Activated CD4-positive, alpha-beta memory T cell treated with anti-CD3 and anti-CD28 coated beads for 36 hours (primary cell): ENCODE results near the gene STARD7. TPM values are rescaled to one million over a fixed set of nuclear protein-coding genes. Genes with fewer than 3 reads are reported as not detected.
"Not testable (repeated sequence)": the region's sequence is repeated elsewhere in the genome, so short reads cannot be mapped to it uniquely, and the experiment has no call there.

Experiments used
- CTCF ChIA-PET: fragments of 350-600 bp; sonication (Branson Sonifier 250); formaldehyde crosslinking; loops from one replicate; lab custom pipeline; 2021; ENCODE audit warnings: antibody characterized with exemption, inconsistent platforms; lab: Charles Lee
- POLR2A ChIA-PET: fragments of 350-600 bp; sonication (Branson Sonifier 250); formaldehyde crosslinking; loops from one replicate; lab custom pipeline; 2021; ENCODE audit warnings: antibody characterized with exemption; lab: Charles Lee
- DNase-seq: peaks from one replicate; pipeline ENCODE4 v3.0.0-alpha.2; 2020
- H3K27ac Mint-ChIP-seq: one replicate; pipeline ENCODE4 v1.8.0; 2021; ENCODE audit warnings: mixed read lengths
- H3K27me3 Mint-ChIP-seq: one replicate; pipeline ENCODE4 v1.8.0; 2021; ENCODE audit warnings: mixed read lengths
- H3K36me3 Mint-ChIP-seq: one replicate; pipeline ENCODE4 v1.8.0; 2021; ENCODE audit warnings: mixed read lengths
- H3K4me1 Mint-ChIP-seq: one replicate; pipeline ENCODE4 v1.8.0; 2021; ENCODE audit warnings: low read depth, mixed read lengths
- H3K4me3 Mint-ChIP-seq: one replicate; pipeline ENCODE4 v1.8.0; 2021; ENCODE audit warnings: mild to moderate bottlenecking, mixed read lengths
- H3K9me3 Mint-ChIP-seq: one replicate; pipeline ENCODE4 v1.8.0; 2021; ENCODE audit warnings: mixed read lengths
- intact Hi-C: fragments of 100-400 bp; cut with micrococcal nuclease; formaldehyde crosslinking; loops from one replicate; pipeline ENCODE4 v1.15.1; 2023
- total RNA-seq, 2 experiments: library from RNA; stranded (reverse); gene quantifications; one replicate each; pipeline ENCODE4 v1.2.3, GENCODE V29; 2021

STARD7 gene
- total RNA-seq, 2 experiments from 2014 or later: 173 to 181 TPM

DNA sequence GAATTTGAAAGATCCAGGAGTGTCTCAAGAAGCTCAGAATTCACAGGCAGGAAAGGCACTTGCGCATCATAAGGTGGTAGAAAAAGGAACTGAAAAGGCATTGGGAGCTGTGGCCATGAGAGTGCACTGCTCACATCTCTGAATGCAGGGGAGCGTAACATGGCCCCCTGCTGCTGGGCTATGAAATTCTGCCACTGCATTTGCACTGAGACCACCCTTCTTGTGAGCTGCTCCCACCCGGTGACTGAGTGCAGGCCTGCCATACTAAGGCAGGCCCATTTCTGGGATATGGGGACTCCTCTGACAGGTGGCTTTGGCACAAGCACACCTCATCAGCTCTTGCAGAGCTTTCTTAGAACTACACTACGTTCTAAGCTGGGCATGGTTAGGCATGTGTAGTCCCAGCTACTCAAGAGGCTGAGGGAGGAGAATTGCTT is 25.3 kb upstream of the STARD7 start:
- intact Hi-C loops: no loop called here
- peaks cover 4% of the 10 kb centered on the region for H3K36me3 Mint-ChIP-seq
- CTCF ChIA-PET: interaction anchor here (0.5 to 1.7 kb wide), 3 partner anchors 22 to 117 kb away, joined by 3 to 6 read pairs (median 3); no protein-coding TSS in a partner anchor

DNA sequence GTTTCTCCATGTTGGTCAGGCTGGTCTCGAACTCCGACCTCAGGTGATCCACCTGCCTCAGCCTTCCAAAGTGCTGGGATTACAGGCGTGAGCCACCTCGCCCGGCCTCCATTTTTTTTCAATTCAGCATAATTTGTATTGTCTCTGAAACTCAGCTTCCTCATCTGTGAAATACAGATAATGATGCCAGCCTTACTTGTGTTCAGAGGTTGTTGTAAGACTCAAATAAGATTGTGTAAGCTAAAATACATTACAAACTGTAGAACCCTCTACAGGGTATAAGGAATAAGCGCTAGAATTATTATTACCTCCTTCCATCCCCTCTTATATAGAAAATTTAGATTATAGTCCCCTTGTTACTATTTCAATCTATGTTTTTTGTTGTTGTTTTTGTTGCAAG is 24.8 kb upstream of the STARD7 start:
- POLR2A ChIA-PET: no interaction called here
- H3K4me1 Mint-ChIP-seq: no peaks in the 10 kb centered on the region
- CTCF ChIA-PET: interaction anchor here (0.9 to 1.7 kb wide), 2 partner anchors 34 to 59 kb away, joined by 3 to 6 read pairs; no protein-coding TSS in a partner anchor
- peaks cover 5% of the 10 kb centered on the region for H3K36me3 Mint-ChIP-seq
- H3K27ac Mint-ChIP-seq: no peak overlapping the region
- H3K27me3 Mint-ChIP-seq: no peaks in the 10 kb centered on the region
- DNase-seq: no peak
- intact Hi-C loops: no loop called here
- no peaks in the 10 kb centered on the region for H3K9me3 Mint-ChIP-seq
- no peak overlapping the region for H3K4me3 Mint-ChIP-seq

More for the DNA sequence above, 25.3 kb upstream of the STARD7 start:
- no peaks in the 10 kb centered on the region for H3K27me3 Mint-ChIP-seq
- POLR2A ChIA-PET: no interaction called here
- no peak for DNase-seq
- H3K4me1 Mint-ChIP-seq: no peaks in the 10 kb centered on the region
- H3K9me3 Mint-ChIP-seq: no peaks in the 10 kb centered on the region
- H3K4me3 Mint-ChIP-seq: no peak overlapping the region
- H3K27ac Mint-ChIP-seq: no peak overlapping the region

DNA sequence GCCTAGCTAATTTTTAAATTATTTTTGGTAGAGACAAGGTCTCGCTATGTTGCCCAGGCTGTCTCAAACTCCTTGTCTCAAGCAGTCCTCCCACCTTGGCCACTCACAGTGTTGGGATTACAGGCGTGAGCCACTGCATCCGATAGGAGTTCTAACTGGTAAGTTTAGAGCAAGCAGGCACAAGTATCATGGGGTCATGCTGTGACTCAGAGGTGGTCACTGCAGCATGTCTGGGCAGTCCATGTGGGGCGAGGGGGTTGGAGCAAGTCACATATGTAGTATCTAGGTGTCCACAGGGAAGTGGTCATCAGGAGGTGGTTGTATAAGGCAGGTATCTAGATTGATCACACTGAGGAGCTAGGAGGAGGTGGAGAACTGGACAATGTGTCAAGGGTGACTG is 22.7 kb upstream of the STARD7 start:
- CTCF ChIA-PET: interaction anchor here (0.6 kb wide), 1 partner anchor 36 kb away, joined by 3 read pairs; no protein-coding TSS in a partner anchor

DNA sequence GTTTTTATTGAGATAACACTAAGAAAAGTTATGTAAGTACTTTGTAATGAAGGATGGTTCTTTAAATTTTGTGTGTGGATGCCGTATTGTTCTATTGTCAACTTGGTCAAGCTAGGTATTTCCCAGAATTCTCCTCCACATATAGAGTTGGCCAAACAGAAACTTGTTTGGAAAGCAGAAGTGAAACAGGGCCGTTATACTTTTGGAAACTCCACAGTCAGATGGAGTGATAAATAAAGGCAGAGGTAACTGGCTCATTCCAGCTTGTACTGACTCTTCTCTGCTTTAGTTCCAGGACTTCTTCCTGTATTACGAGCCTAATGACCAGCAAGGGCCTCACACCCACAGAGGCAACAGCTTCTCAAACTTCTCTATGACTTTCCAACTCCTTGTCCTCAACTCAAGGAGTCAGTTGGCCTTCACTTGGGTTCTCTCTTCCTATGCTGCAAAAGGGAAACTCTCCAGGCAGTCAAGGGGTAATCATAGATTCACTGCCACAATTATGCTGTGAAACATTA is 16.4 kb upstream of the STARD7 start:
- DNase-seq: no peak
- Mint-ChIP-seq H3K27me3 (no peaks in the 10 kb centered on the region), H3K27ac (no peak overlapping the region), H3K4me3 (no peak overlapping the region), H3K9me3 (no peaks in the 10 kb centered on the region), H3K36me3 (peaks cover 5% of the 10 kb centered on the region), H3K4me1 (peaks cover 9% of the 10 kb centered on the region)
- ChIA-PET CTCF (no interaction called here), POLR2A (no interaction called here)
- intact Hi-C loops: no loop called here

More for the DNA sequence above, 22.7 kb upstream of the STARD7 start:
- Mint-ChIP-seq H3K36me3 (peaks cover 5% of the 10 kb centered on the region), H3K27ac (no peak overlapping the region), H3K27me3 (no peaks in the 10 kb centered on the region), H3K4me1 (no peaks in the 10 kb centered on the region), H3K4me3 (no peak overlapping the region), H3K9me3 (no peaks in the 10 kb centered on the region)
- POLR2A ChIA-PET: no interaction called here
- intact Hi-C loops: no loop called here
- no peak for DNase-seq

- H3K36me3 Mint-ChIP-seq, H3K27me3 Mint-ChIP-seq, CTCF ChIA-PET, H3K4me1 Mint-ChIP-seq, H3K9me3 Mint-ChIP-seq, intact Hi-C loops, H3K27ac Mint-ChIP-seq, H3K4me3 Mint-ChIP-seq, DNase-seq, POLR2A ChIA-PET: not testable (repeated sequence)
These were observed 12.5 kb upstream of the STARD7 start for GRCh38 chr2:96221106-96221505.

DNA sequence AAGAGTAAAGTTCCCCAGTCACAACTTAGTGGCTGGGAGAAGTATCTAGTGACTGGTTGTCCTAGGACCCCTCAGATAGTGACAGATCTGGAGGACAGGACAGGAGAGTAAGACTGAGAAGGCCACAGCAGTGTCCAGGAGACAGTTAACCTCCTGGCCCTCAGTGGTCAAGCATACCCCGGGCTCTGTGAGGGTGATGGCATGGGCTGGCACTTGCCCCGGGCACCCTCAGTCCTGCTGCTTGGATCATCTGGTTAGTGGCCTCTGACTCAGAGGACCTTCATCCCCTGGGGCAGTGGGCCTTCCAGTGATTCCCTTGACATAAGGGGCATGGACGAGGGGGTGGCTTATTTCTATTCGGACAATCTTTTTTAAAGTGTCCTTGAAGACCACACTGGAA is 11.3 kb upstream of the STARD7 start:
- H3K27me3 Mint-ChIP-seq, H3K36me3 Mint-ChIP-seq, H3K4me1 Mint-ChIP-seq, DNase-seq, intact Hi-C loops, H3K4me3 Mint-ChIP-seq, H3K27ac Mint-ChIP-seq, H3K9me3 Mint-ChIP-seq, CTCF ChIA-PET, POLR2A ChIA-PET: not testable (repeated sequence)

DNA sequence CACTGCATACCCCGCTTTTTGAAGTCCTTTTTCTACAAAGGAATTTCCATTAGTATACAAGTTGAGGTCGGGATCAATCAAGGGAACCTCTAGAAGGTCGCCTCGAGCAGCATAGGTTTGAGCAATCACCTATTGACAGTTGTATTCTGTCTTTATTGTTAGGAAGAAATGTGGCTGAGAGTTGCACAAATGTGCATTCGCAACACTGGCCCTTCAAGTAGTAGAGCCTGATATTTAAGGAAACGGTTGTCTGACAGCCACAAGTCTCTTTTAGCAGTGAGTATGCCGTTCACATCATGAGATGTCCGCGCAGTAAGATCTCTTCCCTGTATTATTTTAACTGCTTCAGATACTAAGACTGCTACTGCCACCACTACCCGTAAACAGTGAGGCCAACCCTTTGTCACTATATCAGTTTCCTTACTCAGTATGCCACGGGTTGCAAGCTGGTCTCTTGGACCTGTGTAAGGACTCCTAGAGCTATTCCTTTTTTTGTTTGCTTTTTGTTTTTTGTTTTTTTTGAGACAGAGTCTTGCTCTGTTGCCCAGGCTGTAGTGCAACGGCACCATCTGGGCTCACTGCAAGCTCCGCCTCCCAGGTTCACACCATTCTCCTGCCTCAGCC is 10.0 kb upstream of the STARD7 start:
- Mint-ChIP-seq H3K4me1 (no peaks in the 10 kb centered on the region), H3K36me3 (no peaks in the 10 kb centered on the region), H3K27ac (no peak overlapping the region), H3K27me3 (no peaks in the 10 kb centered on the region), H3K9me3 (no peaks in the 10 kb centered on the region), H3K4me3 (no peak overlapping the region)
- DNase-seq: no peak
- intact Hi-C loops: no loop called here
- CTCF ChIA-PET: no interaction called here
- POLR2A ChIA-PET: no interaction called here

GRCh38 chr2:96214554-96214953 is 5.9 kb upstream of the STARD7 start:
- DNase-seq: no peak
- no peak overlapping the region for H3K4me3 Mint-ChIP-seq
- H3K4me1 Mint-ChIP-seq: peaks cover 10% of the 10 kb centered on the region
- intact Hi-C loops: no loop called here
- H3K27me3 Mint-ChIP-seq: no peaks in the 10 kb centered on the region
- H3K9me3 Mint-ChIP-seq: no peaks in the 10 kb centered on the region
- no peaks in the 10 kb centered on the region for H3K36me3 Mint-ChIP-seq
- ChIA-PET POLR2A (no interaction called here), CTCF (no interaction called here)
- no peak overlapping the region for H3K27ac Mint-ChIP-seq

DNA sequence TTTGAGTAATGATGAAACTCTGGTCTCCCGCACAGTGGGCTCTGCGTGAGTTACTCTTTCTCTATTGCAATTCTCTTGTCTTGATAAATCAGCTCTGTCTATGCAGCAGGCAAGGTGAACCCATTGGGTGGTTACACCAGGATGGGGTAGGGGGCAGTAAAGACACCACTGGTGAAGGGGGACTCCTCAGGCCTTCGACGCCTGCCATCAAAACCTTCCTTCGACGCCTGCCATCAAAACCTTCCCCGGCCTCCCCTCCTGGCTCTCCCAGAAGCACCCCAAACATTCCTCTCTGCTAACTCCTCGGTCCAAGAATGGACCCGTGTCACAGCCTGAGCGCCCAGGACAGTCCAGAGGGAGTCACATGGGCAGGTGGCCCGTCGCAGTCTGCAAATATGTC is 4.8 kb upstream of the STARD7 start:
- POLR2A ChIA-PET: no interaction called here
- H3K4me3 Mint-ChIP-seq: no peak overlapping the region

DNA sequence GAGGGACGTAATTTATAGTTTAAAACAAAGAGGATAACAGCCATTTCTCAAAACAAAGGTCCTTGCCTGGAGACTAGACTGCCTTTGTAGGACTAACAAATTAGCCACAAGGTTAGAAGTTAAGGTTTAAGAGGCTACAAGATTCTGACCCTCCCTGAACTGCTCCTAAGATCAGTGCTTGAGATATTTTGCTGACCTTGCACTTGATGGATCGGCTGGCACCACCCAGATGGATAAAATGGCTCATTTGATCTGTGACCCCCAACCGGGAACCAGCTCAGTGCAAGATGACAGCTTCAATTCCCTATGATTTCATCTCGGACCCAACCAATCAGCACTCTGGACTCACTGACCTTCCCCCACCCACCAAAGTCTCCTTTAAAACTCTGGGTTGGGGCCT is 3.7 kb upstream of the STARD7 start:
- POLR2A ChIA-PET: no interaction called here
- no peak for DNase-seq

More for the DNA sequence above, 4.8 kb upstream of the STARD7 start:
- DNase-seq: no peak
- intact Hi-C loops: no loop called here
- Mint-ChIP-seq H3K27me3 (no peaks in the 10 kb centered on the region), H3K36me3 (no peaks in the 10 kb centered on the region), H3K4me1 (peaks cover 14% of the 10 kb centered on the region), H3K27ac (no peak overlapping the region), H3K9me3 (no peaks in the 10 kb centered on the region)
- CTCF ChIA-PET: interaction anchor here (0.6 to 0.7 kb wide), 2 partner anchors 71 to 73 kb away, joined by 4 to 5 read pairs; no protein-coding TSS in a partner anchor

DNA sequence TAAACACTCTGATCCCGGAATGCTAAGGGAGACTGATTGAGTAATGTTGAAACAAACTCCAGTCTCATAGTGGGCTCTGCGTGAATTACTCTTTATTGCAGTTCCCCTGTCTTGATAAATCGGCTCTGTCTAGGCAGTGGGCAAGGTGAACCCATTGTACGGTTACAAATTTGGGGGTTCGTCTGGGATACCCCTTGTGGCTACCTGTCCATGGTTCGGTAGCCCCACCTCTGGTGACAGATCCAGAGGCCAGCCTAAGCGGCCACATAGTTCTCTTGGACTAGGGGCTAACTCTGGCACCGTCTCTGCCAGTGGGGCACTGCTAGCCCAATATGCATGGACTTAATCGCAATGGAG is 1.1 kb upstream of the STARD7 start:
- H3K4me3 Mint-ChIP-seq: peak overlapping the region; percentile 98
- CTCF ChIA-PET: interaction anchor here (0.7 to 2.0 kb wide), 4 partner anchors 35 to 93 kb away, joined by 3 to 20 read pairs (median 10); partner anchors contain the start of genes ADRA2B and CIAO1
- H3K9me3 Mint-ChIP-seq: no peaks in the 10 kb centered on the region
- H3K36me3 Mint-ChIP-seq: peaks cover 26% of the 10 kb centered on the region
- POLR2A ChIA-PET: interaction anchor here (0.6 to 2.4 kb wide), 8 partner anchors 27 to 306 kb away, joined by 3 to 24 read pairs (median 9); partner anchors contain the start of genes CIAO1, SNRNP200 and TMEM127
- intact Hi-C loops: loop anchor here (2.0 to 5.0 kb wide), 4 partner anchors 113 to 328 kb away; partner anchors contain the start of gene ARID5A
- H3K4me1 Mint-ChIP-seq: peaks cover 40% of the 10 kb centered on the region
- peak overlapping the region; percentile 87 for H3K27ac Mint-ChIP-seq
- no peaks in the 10 kb centered on the region for H3K27me3 Mint-ChIP-seq
- DNase-seq: no peak

More for the DNA sequence above, 3.7 kb upstream of the STARD7 start:
- Mint-ChIP-seq H3K27ac (no peak overlapping the region), H3K27me3 (no peaks in the 10 kb centered on the region), H3K4me1 (peaks cover 17% of the 10 kb centered on the region), H3K9me3 (no peaks in the 10 kb centered on the region), H3K4me3 (no peak overlapping the region), H3K36me3 (peaks cover 8% of the 10 kb centered on the region)
- CTCF ChIA-PET: no interaction called here
- intact Hi-C loops: no loop called here

GRCh38 chr2:96209011-96209728 is 543 bp upstream of the STARD7 start:
- Mint-ChIP-seq H3K9me3 (no peaks in the 10 kb centered on the region), H3K27me3 (no peaks in the 10 kb centered on the region), H3K27ac (peak overlapping the region; percentile 87), H3K4me3 (peak overlapping the region; percentile 98), H3K36me3 (peaks cover 28% of the 10 kb centered on the region), H3K4me1 (peaks cover 45% of the 10 kb centered on the region)
- intact Hi-C loops: loop anchor here (2.0 to 5.0 kb wide), 4 partner anchors 113 to 328 kb away; partner anchors contain the start of gene ARID5A
- DNase-seq: no peak
- ChIA-PET CTCF (interaction anchor here (1.1 to 2.0 kb wide), 9 partner anchors 33 to 216 kb away, joined by 3 to 20 read pairs (median 6); partner anchors contain the start of genes ADRA2B and CIAO1), POLR2A (interaction anchor here (0.6 to 2.4 kb wide), 19 partner anchors 28 to 329 kb away, joined by 3 to 24 read pairs (median 5); partner anchors contain the start of genes ANKRD36C, CIAO1, SNRNP200 and TMEM127)
